HG02763 (cell line): Measurements from ENCODE around the gene ZNF774.
A peak's percentile ranks its signal among the peaks of the same experiment; 100 is the strongest.
"Not testable (repeated sequence)": the region's sequence is repeated elsewhere in the genome, so short reads cannot be mapped to it uniquely, and the experiment has no call there.

Experiments used
- ATAC-seq: cut with Tn5 transposase; IDR thresholded peaks from one replicate; pipeline ENCODE4 v1.9.1; 2021; ENCODE audit warnings: mild to moderate bottlenecking, moderate library complexity; ENCODE audit not compliant: unreplicated experiment

Gene ZNF774

DNA sequence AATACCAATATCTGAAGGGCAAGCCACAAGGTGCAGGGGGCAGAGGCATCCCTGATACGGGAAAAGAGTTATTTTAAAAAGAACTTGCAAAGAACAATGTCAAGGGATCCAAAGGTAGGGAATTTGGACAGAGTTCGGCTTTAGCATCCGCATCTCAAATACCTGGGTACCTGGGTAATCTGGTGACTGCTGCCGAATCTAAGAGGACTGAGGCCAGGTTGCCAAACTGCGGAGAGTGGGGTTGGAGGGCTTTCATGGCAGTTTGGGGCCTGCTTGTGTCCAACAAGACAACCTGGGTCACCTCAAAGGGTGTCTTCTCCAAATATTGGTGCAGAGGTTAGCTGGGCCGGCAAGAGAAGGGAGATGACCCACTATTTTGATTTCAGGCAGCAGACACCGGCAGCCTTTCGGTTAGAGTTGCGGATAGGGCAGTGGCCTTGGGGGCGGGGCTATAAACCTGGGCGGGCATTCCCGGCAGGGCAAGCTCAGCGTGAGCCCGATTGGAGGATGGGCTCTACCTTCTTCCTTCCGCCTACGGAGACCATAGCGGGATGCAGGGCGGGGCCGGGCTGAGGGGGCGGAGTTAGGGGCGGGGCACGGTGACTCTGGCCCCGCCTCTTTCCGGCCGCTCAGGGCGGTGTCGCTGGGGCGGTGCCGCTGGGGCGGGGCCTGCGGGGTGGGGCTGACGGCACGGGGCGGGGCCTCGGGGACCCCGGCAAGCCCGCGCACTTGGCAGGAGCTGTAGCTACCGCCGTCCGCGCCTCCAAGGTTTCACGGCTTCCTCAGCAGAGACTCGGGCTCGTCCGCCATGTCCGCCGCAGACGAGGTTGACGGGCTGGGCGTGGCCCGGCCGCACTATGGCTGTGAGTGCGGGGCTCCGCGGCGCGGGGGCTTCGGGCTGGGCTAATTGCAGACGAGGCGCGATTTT is 35.7 kb downstream of the ZNF774 start, which contains the start of gene IQGAP1:
Gene IQGAP1, plus strand, starts transcription at position 709 of the 928 bp plus-strand sequence. Its CDS starts 100 bp downstream, at position 809.
- peak; percentile 91 for ATAC-seq

DNA sequence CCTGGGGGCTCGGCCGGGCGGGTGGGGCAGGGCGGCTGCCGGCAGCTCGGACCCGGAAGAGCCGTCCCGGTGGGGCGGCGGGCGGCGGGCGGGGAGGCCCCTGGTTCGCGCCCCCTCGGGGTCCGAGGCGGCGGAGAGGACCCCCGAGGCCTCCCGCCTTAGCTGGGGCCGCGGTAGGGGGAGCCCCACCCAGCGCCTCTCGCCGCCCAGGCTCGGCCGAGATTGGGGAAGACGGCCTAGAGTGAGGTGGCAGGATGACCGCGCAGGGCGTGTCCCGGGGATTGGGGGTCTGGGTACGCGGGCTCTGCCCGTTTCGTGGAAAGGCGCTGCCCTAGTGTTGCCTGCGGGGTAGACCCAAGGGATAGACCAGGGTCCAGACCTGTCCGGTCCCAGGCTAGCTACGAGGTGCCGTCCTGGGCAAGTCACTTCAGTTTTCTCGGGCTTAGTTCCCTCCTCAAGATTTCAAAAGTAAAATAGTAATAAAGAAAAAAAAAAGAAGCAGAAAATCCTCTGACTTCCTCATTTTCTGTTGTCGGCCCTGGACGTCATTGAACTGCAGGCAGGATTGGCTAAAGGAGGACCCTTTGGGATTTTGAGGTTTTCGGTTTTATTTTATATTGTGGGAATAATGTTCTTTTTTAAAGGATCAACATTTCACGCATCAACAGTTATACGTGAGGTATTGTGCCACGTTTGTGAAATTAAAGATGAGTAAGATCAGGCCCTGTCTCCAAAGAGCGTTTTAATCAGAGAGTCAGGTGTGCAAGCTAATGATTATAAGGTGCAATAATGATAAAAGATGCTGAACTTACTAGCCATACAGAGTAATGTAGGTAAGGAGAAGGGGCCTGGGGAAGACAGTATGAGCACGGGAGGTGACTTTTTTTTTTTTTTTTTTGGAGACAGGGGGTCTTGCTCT is 36.6 kb downstream of the ZNF774 start:
- peak; percentile 32 for ATAC-seq

DNA sequence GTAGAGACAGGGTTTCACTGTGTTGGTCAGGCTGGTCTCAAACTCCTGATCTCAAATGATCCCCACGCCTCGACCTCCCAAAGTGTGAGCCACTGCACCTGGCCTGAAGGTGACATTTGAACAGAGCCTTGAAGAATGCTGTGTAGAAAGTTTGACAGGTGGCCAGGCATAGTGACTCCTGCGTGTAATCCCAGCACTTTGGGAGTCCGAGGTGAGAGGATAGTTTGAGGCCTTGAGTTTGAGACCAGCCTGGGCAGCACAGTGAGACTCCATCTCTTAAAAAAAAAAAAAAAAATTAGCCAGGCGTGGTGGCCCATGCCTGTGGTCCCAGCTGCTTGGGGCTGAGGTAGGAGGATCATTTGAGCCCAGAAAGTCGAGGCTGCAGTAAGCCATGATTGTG is 37.4 kb downstream of the ZNF774 start:
- ATAC-seq = no peak

DNA sequence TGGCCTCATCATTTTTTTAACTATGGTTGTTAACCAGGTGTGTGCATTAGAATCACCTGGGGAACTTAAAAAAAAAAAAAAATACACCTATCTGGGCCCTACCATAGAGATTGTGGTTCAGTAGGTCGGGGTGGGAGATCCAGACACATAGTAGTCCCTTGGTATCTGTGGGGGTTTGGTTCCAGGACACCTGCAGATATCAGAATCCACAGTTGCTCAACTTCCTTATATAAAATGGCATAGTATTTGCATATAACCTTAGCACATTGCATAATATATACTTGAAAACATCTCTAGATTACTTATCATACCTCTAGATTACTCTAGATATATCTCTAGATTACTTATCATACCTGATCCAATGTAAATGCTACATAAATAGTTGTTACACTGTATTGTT is 41.0 kb downstream of the ZNF774 start:
- ATAC-seq = no peak

DNA sequence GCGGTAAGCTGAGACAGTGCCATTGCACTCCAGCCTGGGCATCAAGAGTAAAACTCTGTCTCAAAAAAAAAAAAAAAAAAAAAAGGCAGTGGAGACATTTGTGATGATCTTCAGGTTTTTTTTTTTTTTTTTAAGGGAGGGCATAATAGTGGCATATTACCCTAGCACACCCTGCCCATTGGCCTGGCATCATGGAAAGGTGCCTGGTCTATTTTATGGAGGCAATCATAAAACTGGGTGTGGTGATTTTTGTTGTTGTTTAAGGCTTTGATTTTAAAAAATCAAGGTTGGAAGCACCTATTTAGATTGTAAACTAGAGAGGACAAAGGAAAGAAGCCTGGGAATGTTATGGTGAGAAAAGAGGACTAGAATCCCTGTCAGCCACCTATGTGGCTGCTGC is 42.0 kb downstream of the ZNF774 start:
- no peak for ATAC-seq

DNA sequence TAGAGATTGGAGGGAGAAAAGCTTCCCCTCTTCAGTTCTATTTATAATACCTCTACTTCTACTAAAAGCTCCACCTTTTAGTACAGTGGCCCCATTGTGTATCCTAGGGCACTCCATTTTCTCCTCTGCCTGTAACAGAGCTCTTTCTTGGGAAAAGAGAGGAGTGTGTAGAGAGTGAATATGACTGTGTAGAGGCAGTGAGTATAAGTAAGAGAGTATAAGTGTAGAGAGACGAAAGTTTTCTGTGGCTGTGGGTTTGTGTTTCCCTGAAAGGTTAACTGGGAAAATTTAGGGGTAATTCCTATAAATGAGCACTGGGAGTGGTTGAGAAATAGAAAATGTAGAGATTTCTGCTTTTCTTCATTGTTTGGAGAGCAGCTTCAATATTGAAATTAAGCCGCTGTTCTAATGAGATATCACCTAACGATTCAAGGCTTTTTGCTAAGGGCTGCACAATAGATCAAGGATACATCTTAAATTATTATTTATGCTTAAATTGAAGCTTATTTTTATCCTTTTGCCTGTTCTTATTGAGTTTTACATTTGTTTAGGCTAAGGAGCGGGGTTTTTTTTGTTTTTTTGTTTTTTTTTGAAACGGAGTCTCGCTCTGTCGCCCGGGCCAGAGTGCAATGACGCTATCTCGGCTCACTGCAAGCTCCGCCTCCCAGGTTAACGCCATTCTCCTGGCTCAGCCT is 42.8 kb downstream of the ZNF774 start:
- no peak for ATAC-seq

DNA sequence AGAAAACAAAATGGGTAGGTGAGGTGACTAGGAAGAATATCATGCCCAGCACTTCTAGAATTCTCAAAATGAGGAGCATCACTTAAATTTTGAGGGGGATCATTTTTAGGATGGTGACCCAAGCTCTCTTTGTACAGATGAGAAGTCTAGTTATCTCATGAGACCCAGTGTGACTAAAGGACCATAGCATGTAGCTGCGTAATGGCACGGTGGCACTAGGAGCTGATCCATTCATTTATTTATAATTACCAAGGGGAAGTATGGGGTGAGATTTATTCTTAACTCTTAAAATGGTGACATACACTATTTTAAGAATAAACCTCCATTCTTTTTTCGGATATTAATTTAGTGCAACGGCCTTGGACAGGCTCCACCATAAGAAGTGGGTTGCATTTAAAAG is 44.2 kb downstream of the ZNF774 start:
- ATAC-seq = no peak

DNA sequence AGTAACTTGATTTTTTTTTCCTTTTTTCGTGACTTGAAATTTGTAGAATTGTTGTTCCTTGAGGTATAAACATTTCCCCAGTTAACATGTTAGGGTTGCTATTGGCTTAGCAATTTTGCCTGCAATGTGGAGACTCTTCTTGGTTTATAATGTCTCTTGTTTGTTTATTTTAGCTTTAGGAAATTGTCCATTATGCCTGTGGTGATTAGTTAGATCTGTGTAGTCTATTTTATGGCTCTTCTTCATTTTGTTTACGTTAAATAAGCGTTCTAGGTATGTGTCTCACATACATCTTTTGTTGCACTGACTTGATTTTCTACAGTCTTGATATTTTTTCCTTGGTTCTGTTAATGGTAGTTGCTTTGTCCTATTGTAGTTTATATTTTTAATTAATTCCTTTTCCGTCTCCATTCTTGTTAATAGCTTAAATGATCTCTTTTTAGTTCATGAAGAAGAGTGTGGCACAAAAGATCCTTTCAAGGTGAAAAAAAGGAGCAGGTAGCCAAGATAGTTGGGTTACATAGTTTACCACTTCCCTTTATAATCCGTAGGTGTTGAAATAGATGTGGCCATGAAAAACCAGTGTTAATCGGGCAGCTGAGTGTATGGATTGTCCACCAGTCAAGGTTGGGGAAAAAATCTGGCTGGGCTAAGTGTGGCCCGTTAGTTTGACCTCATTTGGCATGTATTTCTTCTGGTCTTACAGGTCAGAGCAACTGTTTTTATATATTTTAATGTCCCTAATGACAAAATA is 48.1 kb downstream of the ZNF774 start:
- ATAC-seq = no peak

DNA sequence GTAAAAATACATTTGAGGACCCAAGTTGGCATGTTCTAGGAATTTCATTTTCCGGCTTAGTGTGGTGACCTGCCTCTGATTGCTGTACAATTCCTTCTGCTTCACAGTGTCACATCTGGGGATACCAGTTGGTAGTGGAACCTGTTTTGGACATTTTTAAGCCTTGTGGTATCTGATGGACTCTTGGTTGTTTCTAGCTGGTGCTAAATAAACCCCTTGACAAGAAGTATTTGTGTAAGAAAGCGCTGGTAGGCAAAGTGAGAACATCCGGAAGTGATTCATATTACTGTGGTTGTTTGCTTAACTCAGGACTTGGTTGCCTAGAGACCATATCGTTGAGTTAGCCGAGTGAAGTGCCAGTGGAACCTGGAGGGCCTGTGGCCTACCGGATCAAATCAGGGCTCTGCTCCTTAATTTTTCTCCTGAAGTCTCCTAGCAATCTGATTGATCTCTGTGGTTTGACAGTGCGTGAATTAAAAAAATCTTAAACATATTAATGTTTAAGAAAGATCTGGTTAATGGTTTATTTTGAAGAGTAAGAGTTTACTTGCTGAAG is 48.8 kb downstream of the ZNF774 start:
- peak; percentile 89 for ATAC-seq

DNA sequence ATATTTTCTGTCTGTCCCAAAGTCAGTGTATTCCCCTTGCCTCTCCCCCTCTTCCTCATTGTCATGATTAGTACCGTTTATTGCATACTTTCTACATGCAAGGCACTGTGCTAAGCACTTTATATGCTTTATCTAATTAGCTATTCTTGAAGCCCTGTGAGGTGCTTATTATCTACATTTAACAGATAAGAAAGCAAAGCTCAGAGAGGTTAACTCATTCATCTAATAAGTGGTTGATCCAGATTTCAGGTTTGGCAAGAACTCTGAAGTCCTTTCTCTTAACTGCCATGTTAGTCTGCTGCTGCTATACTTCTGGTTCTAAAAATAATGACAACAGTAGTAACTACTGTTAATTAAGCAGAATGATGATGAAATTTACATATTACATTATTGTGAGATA is 49.4 kb downstream of the ZNF774 start:
- ATAC-seq = no peak

DNA sequence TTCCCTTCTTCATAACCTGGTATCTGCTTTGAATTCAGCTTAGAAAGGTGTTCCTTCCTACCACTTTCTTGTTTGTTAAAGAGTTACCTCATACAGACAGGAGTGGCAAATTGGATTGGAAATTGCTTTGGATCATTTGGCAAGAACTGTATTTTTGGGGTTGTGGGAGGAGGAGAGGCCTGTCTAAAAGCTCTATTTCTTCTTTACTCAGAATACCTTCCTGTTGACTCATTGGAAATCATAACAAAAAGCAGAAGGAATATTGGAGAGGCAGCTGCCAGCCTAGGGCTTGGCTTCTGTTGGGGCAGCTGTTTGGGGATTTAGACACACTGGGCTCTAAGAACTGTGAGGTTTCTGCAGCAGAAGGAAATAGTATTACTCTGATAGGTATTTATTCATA is 50.1 kb downstream of the ZNF774 start:
- no peak for ATAC-seq

DNA sequence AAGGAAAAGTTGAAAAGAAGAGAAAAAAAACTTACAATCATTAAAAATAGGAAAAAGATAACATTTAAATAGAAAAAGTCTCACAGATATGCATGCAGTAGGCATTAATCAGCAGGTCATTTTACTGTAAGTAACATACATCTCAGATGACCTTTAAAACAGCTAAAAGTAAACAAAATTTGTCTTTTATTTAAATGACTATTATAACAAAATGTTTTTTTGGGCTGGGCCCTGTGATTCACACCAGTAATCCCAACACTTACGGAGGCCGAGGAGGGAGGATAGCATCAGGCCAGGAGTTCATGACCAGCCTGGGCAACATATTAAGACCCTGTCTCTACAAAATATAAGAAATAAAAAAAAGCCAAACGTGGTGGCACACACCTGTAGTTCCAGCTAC is 50.7 kb downstream of the ZNF774 start:
- ATAC-seq = no peak

DNA sequence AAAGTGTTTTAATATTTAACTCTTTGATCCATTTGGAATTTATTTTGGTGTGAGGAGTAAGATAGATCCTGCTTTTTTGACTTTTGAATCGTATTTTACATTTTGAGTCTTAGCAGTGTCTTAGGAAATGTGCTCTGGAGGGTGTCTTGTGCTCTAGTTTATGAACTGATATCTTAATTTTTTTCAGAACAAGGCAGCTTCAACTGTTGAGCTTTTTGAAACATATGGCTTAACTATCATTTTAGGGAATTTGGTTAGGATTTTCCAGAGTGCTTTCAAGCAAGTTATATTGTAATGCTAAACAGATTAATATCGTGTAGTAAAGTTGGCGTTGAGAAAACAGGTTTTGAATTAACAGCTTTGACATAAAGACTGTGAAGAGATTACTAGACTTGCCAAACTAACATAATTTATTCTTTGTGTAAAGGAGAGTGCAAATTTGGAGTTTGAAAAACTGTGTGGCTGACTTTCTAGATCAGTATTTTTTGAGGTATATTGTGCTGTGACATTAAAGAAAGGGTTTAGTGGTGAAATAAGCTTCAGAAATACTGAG is 53.0 kb downstream of the ZNF774 start:
- ATAC-seq = no peak

DNA sequence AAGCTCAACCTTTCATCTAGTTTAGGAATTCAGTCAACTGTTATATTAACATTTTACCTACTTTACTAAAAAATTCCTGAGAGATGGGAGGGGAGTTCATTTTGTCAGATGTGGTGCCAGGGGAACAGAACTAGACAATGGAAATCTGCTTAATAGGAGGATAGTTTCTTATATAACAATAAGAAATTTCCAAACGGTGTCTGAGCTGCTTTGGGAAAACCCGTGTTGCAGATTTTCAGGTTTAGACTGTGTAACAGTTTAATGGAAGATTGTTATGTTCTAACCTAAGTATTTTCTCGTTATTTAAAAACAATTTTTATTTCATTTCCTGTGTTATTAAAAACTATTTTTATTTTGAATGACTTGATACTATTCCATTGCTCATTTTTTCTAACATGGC is 55.3 kb downstream of the ZNF774 start:
- no peak for ATAC-seq

DNA sequence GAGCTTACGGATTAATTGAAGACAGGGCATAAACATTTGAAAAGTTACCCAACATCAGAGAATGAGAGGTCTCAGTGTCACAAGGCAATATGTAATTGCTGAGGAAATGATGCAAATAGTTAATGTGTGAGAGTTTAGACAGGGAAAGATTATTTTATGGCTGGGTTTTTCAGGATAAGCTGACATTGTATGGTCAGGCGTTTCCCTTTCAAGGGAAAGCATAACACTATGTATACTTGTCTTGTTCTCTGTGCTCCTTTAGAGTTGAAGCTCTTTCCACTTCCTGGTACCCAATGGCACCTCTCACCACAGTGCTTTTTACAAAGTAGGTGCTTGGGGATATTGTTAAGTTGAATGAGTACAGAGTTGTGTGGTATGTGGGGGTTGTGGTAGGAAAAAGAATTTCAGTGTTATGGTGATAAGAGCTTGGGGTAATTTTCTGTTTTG is 55.8 kb downstream of the ZNF774 start:
- ATAC-seq = no peak

DNA sequence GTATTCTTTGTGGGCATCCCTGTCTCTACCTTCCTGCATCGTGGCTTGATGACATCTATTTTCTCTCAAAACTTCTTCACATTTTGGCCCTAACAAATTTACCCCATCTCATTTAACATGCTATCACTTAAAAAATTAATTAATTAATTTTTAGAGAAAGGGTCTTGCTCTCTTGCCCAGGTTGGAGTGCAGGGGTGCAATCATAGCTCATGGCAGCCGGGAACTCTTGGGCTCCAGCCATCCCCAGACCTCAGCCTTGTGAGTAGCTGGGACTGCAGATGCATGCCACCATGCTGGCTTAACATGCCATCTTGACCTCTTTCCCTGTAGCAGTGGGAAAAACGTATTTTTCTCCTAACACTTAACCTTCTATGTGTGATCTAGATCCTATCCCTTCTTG is 56.6 kb downstream of the ZNF774 start:
- ATAC-seq = no peak

DNA sequence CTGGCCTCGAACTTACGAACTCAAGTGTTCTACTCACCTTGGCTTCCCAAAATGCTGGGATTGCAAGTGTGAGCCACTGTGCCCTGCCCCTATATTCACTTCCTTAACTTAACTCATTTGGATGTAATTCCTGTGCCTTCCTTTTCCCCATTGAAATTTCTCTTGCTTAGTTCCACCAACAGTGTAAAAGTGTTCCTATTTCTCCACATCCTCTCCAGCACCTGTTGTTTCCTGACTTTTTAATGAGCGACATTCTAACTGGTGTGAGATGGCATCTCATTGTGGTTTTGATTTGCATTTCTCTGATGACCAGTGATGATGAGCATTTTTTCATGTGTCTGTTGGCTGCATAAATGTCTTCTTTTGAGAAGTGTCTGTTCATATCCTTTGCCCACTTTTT is 57.5 kb downstream of the ZNF774 start:
- not testable (repeated sequence) for ATAC-seq

DNA sequence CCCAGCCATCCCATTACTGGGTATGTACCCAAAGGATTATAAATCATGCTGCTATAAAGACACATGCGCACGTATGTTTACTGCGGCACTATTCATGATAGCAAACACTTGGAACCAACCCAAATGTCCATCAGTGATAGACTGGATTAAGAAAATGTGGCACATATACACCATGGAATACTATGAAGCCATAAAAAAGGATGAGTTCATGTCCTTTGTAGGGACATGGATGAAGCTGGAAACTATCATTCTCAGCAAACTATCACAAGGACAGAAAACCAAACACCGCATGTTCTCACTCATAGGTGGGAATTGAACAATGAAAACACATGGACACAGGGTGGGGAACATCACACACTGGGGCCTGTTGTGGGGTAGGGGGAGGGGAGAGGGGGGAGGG is 58.2 kb downstream of the ZNF774 start:
- not testable (repeated sequence) for ATAC-seq

DNA sequence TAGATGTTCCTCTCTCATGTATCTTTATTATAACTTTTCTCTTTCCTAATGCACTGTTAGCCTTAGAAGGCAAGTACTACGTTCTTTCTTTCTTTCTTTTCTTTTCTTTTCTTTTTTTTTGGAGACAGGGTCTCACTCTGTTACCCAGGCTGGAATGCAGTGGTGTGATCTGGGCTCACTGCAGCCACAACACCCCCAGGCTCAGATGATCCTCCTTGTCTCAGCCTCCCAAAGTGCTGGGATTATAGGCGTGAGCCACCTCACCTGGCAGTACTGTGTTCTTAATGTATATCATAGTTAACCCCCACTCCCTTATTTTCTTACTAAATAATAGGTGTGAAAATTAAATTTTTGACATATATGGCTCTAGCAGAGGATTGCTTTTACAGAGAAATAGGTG is 59.1 kb downstream of the ZNF774 start:
- ATAC-seq = no peak
